HTERT RPE-1 (cell line): ENCODE results near the gene ICAM1.

Experiments
- in situ Hi-C: fragments of 300-500 bp; cut with MboI; formaldehyde crosslinking; loops from 4 replicates; pipeline ENCODE4 v1.14.3; 2020; ENCODE audit warnings: low sequenced_read_pairs

Gene ICAM1

DNA sequence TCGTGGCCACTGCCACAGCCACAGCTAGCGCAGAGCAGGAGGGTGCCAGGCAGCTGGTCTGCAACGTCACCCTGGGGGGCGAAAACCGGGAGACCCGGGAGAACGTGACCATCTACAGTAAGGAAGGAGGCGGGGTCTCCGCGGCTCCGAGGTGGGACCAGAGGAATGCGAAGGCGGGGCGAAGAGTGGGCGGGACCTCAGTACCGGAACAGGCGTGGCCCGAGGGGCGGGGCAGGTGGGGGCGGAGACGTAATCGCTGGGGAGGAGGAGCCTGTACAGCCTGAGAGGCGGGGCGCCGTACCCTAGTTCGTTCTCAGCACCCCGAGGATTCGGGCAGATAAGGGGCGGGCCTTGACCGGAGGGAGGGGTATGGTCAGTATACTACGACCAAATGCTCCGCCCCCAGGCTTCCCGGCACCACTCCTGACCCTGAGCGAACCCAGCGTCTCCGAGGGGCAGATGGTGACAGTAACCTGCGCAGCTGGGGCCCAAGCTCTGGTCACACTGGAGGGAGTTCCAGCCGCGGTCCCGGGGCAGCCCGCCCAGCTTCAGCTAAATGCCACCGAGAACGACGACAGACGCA lies 21.4 kb downstream of the ICAM1 start:
- in situ Hi-C loops, result no loop called here

DNA sequence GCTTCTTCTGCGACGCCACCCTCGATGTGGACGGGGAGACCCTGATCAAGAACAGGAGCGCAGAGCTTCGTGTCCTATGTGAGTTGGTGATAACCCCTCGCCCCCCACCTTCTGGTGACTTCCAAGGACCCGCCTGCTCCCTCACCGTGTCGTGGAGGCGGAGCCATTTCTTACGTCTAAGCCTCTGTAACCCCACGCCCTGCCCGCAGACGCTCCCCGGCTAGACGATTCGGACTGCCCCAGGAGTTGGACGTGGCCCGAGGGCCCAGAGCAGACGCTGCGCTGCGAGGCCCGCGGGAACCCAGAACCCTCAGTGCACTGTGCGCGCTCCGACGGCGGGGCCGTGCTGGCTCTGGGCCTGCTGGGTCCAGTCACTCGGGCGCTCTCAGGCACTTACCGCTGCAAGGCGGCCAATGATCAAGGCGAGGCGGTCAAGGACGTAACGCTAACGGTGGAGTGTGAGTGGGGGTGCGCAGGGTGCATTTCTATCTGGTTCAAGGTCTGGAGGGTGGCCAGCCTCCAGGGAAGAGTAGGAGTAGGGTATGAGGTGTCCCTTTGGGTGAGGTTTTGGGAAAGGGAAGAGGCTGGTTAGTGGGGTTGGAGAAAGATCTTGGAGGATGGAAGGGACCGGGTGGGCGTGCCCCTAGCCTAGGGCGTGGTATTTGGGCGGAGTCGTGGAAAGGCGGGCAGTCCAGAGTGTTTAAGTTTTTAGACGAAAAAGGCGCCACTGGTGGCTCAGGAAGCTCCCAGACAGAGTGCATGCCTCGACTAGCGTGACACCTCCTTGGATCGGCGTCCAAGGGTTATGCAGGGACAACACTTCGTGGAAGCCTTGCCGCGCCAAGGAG lies 22.1 kb downstream of the ICAM1 start:
- in situ Hi-C loops, result no loop called here

DNA sequence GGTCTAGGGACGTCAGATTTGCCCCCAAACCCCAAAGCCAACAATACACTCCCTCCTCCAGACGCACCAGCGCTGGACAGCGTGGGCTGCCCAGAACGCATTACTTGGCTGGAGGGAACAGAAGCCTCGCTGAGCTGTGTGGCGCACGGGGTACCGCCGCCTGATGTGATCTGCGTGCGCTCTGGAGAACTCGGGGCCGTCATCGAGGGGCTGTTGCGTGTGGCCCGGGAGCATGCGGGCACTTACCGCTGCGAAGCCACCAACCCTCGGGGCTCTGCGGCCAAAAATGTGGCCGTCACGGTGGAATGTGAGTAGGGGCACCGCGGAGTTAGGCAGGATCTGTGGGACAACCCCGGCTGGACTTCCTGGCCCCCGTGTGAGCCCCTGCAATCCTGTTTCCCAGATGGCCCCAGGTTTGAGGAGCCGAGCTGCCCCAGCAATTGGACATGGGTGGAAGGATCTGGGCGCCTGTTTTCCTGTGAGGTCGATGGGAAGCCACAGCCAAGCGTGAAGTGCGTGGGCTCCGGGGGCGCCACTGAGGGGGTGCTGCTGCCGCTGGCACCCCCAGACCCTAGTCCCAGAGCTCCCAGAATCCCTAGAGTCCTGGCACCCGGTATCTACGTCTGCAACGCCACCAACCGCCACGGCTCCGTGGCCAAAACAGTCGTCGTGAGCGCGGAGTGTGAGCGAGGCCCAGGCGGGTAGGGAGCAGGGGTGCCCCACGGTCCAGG lies 22.9 kb downstream of the ICAM1 start:
- in situ Hi-C loops, result no loop called here

DNA sequence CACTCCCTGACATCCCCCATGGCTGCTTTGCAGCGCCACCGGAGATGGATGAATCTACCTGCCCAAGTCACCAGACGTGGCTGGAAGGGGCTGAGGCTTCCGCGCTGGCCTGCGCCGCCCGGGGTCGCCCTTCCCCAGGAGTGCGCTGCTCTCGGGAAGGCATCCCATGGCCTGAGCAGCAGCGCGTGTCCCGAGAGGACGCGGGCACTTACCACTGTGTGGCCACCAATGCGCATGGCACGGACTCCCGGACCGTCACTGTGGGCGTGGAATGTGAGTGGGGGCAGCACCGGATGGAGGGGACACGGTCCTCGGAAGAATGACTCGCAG lies 23.4 kb downstream of the ICAM1 start:
- in situ Hi-C loops, result no loop called here

DNA sequence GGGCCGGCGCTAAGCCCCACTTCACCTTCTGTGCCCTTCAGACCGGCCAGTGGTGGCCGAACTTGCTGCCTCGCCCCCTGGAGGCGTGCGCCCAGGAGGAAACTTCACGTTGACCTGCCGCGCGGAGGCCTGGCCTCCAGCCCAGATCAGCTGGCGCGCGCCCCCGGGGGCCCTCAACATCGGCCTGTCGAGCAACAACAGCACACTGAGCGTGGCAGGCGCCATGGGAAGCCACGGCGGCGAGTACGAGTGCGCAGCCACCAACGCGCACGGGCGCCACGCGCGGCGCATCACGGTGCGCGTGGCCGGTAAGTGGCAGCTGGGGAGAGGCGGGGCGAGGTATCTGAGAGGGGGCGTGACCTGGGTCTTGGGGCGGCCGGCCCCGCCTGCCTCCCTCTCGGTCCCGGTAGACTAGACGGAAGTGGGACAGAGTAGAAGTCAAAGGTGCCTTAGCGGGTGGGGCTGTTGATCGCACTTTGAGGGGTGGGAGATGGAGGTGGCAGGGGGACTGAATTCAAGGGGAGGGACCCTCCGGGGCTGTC lies 24.5 kb downstream of the ICAM1 start:
- in situ Hi-C loops, result no loop called here

DNA sequence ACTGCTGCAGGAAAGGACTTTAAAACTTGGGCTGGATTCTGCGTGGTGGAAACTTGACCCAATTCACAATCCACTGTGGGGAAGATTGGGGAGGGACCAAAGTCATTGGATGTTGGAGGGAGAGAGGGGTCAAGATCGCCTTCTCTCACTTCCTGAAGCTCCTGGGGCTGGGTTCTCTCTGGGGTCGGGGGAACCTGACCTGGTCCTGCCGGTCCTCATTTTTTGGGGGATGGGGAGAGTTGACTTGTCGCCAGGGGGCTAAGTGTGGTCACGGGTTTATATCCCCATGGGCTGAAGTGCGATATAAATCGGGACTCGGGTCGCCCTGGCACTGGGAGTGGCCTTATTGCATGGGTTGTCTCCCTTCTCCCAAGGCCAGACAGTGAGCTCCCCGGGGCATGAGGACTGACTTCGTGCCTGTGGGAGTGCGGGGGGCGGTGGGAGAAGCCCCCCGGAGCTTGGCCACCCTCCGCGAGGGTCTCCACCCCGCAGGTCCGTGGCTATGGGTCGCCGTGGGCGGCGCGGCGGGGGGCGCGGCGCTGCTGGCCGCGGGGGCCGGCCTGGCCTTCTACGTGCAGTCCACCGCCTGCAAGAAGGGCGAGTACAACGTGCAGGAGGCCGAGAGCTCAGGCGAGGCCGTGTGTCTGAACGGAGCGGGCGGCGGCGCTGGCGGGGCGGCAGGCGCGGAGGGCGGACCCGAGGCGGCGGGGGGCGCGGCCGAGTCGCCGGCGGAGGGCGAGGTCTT lies 25.1 kb downstream of the ICAM1 start:
- in situ Hi-C loops, result no loop called here

DNA sequence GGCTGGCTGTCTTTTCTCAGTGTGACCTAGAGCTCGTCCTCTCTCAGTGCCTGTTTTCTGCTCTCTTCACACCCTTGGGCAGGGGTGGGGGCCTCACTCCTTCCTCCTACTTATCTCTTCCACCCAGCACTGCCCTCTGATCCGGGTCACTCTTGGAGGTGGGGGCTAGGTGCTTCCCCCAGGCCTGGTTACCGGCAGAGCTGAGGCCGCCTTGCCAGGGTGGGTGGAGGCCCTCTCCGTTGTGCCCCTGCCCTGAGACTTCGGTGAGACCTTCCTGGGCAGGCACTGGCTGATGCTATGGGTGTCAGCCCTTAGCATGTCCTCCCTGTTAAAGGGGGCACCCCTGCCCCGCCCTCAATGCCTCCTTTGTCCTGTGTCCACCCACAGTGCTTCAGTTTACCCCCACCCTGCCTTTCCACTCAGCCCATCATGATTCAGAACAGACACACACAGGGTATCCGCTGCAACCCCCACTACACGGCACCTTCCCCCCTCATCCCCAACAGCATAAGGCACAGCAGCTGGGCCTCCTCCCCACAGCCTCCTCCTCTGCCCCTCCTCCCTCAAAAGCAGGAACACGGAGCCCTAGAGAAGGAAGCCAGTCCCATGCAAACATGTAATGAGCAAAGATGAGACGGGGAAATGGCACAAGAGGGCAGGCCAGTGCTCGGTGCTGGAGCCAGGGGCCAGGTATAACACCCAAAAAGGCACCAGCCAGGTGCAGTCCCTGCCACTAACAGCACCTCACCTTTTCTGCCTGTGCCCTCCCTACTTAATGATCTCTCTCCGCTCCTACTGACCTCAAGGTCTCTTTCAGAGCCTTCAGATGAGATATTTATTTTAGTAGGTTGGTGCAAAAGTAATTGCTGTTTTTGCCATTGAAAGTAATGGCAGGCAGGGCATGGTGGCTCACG lies 28.9 kb downstream of the ICAM1 start:
- in situ Hi-C loops, result no loop called here

DNA sequence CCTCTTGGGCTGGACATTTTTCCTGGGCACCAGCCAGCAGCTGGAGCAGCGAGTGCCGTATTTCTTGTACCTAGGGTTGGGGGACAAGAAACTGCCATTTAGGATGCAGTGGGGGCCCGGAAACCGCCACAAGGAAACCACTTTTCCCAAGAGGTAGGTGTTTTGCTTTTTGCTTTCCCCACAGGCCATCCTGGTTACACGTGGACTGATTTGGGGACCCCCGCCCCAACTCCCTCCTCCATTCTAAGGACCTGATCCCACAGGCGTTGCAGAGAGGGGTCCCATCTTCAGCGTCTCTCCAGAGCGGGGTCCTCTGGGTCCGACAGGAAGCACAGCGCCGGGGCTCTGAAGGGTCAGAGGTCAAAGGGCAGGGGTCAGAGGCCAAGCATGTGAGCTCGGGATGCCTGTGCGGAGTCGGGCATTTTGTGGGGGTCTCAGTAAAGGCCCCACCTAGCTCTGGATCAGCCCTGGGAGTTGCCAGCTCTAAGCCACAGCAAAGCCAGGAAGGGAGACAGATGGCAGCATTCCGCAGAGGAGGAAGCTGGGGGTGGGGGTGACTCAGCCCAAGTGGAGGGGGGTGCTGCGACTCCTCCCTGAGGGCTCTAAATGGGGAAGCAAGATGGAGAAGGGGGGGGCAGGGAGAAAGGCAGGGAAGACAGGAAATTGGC lies 34.4 kb downstream of the ICAM1 start:
- in situ Hi-C loops, result no loop called here

DNA sequence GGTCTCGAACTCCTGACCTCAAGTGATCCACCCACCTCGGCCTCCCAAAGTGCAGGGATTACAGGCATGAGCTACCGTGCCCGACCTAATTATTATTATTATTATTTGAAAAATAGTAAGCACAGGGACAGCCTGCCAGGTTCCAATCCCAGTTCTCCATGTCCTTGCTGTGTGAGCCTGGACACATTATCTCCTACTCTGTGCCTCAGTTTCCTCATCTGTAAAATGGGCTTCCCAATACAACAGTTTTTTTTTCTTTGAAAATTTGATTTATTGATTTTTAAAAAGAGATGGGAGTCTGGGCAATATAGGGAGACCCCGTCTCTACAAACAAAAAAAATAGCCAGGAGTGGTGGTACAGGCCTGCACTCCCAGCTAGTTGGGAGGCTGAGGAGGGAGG lies 35.4 kb downstream of the ICAM1 start:
- in situ Hi-C loops, result no loop called here

DNA sequence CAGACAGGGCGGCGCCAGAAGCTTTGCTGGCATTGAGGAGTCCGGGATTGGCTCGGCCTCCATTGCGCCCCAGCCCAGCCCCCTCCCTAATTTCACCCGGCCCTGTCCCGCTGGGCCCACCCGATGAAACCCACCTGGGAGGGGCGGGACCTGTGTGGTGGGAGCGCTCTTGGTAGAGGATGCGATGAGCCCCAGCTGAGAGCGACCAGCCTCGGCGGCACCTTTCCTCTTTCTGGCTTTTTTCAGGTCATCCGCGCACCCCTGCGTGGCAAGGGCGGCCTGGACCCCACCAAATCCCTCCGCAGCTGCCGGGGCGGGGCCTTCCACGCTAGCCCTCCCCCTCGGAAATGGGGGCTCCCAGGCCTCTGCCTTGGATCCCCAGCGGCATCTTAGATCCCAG lies 38.5 kb downstream of the ICAM1 start, which contains the start of gene ZGLP1:
ZGLP1 (minus strand) TSS at position 393 of the 400 bp plus-strand sequence.
- in situ Hi-C loops, result no loop called here

DNA sequence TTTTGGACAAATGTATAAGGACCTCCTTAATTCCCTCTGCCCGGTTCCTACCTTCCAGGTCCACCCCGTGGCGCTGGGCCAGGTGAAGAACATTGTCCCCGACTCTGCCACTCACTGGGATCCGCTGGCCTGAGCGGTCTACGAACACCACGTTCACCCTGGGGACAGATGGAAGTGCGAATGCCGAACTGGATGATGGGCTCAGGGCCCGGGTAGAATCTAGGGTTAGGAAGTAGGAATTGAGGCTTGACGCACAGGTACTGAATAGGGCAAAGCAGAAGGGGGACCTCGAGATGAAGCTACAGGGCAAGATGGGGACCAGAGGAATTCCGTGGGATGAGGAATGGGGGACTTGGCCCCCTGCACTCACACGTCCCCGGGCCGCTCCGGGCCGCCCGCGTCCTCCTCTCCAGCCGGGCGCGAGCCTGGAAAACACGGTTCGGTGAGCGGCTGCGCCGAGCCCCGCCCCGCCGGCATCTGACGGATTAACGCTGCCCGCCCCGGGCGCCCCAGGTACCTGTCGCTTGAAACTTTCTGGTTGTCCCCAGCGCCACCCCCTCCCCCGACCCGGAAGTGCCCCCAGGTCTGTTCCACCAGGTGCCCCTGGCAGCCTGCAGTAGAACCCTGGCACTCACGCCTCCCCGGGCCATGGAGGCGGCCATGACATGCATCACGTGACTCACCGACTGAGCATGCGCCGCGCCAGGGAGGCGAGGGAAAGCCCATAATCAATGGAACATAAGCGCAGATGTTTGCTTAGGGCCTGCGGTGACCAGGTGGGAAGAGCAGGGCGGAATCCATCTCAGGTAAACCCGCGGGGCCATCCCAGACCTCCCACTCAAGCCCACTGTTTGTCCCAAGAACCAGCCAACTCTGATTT lies 44.7 kb downstream of the ICAM1 start, which contains the start of gene FDX2:
FDX2 (minus strand) TSS at position 681 of the 880 bp plus-strand sequence; CDS start at position 662, 19 bp downstream.
- in situ Hi-C loops, result no loop called here

DNA sequence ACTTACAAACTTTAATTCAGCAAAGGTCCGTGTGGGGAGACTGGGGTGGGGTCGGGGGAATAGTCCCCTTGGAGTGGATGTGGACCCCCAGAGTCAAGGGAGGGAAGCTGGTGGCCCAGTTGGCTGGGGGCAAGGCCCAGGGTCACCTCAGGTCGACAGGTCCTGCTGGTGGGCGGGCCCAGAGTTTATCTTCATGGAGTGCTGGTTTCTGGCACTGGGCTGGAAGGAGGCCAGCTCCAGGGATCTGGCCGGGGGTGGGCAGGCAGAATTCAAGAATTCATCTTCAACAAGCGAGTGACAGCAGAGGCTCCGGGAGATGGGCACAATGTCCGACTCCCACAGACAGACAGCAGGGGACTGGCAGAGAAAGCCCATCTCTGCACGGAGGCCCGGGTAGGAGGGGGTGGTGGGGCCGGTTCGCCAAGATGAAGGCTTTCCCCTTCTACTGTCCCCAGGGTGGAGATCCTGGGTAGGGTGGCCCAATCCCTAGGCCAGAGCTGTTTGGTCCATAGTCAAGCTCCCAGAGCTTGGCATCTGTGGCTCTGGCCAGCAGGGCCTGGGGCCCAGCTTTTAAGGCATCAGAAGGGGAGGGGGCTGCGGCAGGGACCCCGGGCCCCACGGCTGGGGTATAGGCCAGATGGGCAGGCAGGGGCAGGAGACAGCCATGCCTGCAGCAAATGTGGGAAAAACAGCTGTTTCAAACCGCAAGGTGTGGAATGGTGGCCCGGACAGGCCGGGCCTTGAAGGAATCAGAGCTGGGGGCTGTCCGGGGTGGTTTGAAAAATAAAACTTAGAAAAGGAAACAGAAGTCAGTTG lies 45.5 kb downstream of the ICAM1 start:
- in situ Hi-C loops, result no loop called here

DNA sequence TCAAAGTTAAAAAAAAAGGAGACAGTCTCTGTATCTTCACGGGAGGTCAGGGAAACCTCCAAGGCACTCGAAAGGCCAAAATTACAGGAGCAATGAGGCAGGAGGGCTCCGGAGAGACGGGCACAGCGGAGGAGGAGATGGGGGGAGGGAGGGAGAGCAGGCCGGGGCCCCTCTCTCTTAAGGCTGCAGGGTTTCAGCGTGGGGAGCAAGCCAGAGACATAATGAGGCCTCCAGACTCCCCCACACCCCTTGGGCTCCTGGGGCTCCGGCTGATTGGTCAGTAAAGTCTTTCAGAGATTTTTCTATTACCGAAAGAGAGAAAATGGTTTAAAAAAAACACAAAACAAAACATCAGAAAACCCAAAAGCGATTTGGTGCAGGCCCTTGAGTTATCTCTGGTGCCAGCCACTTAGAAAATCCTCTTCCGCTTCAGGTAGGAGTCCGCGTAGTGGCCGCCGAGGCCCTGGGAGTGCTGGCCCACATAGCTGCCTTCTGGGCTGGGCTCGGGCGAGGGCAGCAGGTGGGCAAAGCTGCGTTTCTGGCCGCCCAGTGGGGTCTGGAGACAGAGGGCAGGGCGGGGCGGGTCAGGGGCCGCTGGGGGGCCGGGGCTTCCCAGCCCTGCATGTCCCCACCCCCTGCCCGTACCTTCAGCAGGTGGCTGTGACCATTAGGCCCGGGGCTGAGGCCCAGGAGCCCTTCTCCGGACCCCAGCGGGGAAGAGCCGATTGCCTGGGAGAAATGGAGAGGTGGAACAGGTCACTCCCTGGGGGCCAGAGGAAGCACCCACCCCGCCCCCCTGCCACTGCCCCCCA lies 46.3 kb downstream of the ICAM1 start:
- in situ Hi-C loops, result no loop called here

DNA sequence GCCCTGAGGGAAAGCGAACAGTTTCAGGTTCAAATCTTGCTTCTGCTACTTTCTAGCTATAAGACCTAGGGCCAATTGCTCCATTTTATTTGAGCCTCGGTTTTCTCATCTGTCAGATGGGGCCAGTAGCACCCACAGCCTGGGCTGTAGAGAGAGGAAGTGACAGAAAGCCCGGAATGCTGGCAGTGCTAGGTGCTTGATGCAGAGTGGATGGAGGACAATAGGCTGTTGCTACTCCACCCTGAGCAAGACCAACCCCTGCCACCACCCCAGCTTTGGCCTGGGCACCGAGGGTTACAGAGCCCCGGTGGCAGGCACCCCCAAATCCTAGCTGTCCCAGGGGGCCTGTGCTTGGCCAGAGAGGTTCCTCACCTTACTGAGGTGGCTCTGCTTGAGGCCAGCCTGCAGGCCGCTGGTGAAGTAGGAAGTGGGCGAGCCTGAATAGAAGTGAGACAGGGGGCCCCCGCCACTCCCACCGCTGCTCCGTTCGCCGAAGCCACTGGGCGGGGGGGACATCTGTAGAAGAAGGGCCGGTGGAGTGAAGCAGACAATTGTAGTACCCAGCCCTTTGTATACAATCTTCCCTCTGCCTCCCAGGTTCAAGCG lies 47.0 kb downstream of the ICAM1 start:
- in situ Hi-C loops, result no loop called here

DNA sequence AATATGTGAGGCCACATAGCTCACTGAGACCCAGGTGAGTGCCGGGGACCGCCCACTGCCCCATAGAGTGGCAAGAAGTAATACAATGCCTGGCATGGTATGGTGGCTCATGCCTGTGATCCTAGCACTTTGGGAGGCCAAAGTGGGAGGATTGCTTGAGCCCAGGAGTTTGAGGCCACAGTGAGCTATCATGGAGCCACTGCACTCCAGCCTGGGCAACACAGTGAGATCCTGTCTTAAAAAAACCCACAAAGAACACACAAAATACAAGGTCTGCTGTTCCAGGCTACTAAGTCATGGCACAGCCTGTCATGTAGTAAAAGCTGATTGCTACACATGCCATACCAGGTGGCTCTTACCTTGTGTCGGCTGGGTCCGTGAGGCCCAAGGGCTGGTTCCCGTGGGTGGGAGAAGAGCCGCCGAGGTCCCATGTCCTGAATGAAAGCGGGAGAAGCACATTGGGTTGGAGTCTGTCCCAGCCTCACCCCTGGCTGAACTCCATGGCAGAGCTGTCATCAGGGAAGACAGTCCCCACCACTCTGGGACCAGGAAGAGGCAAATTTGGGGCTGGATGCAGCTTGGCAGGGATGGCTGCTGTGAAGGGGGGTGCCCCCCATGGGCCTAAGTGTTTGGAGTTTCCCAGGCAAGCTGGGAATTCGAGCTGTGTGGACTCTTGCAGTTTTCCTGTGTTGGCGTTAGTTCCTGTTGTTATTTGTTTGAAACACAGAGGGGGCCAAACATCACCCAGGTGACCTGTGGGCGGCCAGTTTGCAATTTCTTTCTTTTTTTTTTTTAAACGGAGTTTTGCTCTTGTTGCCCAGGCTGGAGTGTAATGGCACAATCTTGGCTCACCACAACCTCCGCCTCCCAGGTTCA lies 48.1 kb downstream of the ICAM1 start:
- in situ Hi-C loops, result no loop called here
